GM18951 (cell line): ENCODE measurements around the gene DYNC1H1.

Experiments used
- POLR2A ChIP-seq: IDR thresholded peaks from 4 replicates; pipeline ENCODE4 v1.6.1; 2011; ENCODE audit warnings: mild to moderate bottlenecking; ENCODE audit not compliant: insufficient read length, insufficient read depth; ENCODE audit errors: extremely low read depth
- in situ Hi-C: fragments of 300-500 bp; cut with MboI; formaldehyde crosslinking; loops from one replicate; pipeline ENCODE4 v1.12.0; 2022; ENCODE audit warnings: low sequenced_read_pairs, mixed read lengths, inconsistent platforms; ENCODE audit not compliant: unreplicated experiment

DYNC1H1 gene

DNA sequence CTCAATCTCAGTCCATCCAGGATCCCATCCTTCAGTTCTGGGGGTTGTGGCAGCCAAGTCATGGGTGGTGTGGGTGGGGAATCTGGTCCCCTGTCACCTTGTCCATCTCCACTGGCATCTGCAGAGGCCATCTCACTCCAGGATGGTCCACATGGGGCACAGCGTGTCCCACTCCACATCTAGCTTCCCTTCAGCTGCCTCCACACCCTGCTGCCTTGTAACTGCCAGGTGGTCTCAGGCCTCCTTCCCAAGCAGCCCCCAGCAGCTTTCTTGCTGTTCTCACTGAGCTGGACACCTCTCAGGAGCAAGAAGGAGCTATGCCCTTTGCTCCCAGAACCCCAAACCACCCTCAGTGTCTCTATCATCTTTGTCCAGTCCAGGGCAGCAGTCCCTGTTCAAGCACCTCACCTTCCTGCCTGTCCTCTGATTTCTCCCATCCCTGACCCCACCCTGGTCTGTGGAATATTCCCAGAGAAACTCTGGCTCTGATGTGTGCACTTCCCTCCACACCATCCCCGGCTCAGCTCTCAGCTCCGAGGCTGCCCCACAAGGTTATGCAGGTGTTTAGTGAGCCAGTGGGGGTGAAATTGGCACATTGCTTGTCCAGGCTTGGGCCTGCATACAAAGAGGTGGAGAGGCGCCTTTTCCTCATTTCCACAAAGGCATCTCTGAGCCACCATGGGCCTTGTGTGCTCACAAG lies 13.7 kb upstream of the DYNC1H1 start:
- in situ Hi-C loops: no loop called here

DNA sequence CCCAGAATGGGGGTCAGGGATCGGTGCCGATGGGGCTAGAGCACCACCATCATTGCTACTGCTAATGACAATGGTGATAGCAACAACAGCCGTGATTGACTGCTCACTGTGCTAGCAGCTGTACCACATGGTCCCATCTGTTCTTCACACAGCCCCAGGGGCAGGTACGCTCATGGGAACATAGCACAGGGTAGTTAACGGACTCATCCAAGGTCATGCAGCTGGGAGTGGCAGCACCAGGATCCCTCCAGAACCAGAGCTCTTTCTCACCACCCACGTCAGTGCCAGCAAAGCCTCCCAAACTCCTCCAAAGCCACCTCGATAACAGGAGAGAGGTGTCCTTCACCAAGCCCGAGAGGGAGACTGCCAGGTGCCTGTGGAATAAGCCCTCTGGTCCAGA lies 11.2 kb upstream of the DYNC1H1 start:
- TF ChIP-seq POLR2A: no peak
- in situ Hi-C loops: no loop called here

More for the DNA sequence above, 13.7 kb upstream of the DYNC1H1 start:
- TF ChIP-seq POLR2A: no peak

DNA sequence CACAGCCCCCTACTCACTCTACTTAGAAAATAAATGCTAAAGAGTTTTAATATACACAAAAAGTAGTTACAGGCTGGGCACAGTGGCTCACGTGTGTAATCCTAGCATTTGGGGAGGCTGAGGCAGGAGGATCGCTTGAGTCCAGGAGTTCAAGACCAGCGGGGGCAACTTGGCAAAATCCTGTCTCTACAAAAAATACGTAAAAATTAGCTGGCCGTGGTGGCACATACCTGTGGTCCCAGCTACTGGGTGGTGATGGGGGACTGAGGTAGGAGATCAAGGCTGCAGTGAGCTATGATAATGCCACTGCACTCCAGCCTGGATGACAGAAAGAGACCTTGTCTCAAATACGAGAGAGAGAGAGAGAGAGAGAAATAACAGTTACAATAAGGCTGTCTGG lies 9.9 kb upstream of the DYNC1H1 start:
- no peak for TF ChIP-seq POLR2A
- in situ Hi-C loops: no loop called here

DNA sequence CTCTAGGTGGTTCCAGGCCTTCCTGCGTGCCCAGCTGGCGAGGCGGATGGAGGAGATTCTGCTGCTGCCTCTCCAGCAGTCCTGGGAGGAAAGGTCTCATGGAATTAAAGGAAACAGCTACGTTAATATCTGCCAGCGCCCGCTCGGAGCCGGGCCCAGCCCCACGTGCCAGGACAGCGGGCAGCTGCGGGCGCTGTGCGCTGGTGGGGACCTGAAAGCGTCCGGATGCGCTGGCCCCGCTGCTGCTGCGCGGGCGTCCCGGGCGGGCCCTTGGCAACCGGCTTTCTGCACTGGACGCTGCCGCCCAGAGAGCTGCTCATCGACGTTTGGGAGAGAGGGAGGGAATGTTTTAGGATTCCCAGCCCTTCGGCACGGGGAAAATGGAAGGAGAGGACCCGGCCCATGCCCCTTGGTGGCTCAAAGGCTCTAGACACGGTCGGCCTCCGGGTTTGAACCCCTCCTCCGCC lies 8.6 kb upstream of the DYNC1H1 start:
- TF ChIP-seq POLR2A: no peak
- in situ Hi-C loops: no loop called here

DNA sequence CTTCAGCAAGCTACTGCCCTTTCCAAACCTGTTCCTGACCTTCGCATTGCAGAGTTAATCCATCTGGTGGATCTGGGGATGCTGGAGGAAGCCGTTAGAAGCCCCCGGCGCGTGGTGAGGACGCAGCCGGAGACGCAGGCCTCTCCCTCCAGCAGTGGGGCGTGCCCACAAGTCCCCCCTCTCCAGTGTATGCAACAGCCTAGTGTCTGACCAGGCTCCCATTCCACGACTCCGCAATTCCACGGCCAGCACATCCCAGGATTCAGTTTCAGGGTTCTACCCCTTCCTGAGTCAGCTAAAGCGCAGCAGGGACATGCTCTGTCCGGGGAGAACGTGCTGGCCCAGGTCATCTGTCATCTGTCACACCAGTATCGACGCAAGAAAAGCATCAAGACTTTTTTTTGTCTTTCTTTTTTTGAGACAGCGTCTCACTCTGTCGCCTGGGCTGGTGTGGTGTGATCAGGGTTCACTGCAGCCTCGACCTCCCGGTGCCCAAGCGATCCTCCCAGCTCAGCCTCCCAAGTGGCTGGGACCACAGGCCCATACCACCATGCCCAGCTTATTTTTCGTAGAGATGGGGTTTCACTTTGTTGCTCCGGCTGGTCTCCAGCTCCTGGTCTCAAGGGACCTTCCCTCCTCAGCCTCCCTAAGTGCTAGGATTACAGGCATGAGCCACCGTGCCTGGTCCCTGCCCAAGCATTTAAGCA lies 8.0 kb upstream of the DYNC1H1 start:
- in situ Hi-C loops: no loop called here
- TF ChIP-seq POLR2A: no peak

DNA sequence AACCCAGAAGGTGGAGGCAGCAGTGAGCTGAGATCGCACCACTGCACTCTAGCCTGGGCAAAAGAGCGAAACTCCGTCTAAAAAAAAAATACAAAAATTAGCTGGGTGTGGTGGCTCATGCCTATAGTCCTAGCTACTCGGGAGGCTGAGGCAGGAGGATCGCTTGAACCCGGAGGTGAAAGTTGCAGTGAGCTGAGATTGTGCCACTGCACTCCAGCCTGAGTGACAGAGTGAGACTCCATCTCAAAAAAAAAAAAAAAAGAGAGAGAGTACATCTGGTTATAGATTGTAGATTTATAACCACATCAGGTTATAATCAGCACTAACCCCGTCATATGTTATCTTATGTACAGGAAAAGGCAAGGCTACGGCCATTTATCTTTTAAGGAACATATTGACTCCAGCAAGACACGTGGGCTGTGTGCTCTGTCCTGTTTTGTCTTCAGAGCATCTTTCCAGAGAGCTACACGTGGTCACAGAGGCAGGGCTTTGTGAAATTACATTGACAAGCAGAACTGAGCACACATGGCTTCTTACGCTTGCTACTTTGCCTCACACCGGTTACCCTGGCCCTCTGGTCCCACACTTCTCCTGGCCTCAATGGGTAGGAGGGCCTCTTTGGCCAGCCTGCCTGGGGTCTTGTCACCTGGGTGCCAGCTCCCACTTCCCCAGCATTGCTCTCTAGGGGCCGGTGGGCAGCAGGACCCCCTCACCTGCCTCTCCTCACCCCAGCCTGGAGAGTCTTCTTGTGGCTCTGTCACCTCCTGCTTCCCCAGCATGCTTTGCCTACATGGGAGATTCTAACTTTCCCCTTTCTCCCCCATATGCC lies 6.8 kb upstream of the DYNC1H1 start:
- in situ Hi-C loops: no loop called here

DNA sequence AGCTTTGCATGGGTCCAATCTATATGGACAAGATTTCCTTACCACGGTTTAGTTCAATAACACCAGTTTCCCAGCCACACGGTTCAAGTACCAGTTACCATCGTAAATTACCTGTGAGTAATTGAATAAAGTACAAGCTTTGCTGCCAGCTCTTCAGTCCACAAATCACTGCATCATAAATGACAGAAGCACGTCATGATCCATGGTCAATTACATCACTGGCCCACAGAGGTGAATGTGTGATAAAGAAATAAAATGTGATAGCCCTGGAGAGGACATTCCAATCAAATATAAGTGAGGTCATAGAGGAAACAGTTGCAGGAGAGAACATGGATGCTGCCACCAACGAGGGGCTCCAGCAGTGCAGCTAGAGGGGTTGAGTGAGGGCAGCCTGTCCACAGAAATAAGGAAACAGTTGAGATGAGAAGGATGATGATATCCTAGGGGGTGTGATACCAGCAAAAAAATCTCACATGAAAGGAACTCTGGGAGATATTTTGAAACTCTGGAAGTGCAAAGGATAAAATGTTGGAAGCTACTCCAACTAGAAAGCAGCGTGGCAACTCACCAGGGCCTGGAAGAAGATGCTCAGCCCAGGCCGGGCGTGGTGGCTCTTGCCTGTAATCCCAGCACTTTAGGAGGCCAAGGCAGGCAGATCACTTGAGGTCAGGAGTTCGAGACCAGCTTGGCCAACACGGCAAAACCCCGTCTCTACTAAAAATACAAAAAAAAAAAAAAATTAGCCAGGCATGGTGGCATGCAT lies 5.8 kb upstream of the DYNC1H1 start:
- in situ Hi-C loops: no loop called here

More for the DNA sequence above, 6.8 kb upstream of the DYNC1H1 start:
- no peak for TF ChIP-seq POLR2A

DNA sequence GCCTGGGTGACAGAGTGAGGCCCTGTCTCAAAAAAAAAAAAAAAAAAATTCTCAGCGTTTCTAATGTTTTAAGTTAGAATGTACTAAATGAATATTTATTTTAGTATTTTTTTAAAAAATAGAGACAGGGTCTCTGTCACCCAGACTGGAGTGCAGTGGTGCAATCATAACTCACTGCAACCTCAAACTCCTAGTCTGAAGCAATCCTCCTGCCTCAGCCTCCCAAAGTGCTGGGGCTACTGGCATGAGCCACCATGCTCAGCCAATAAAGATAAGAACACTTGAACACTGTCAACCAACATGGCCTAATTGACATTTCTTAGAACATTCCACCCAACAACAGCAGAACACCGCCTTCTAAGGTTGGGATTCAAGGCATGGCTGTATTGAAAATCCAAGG lies 5.1 kb upstream of the DYNC1H1 start:
- TF ChIP-seq POLR2A: no peak

More for the DNA sequence above, 5.8 kb upstream of the DYNC1H1 start:
- no peak for TF ChIP-seq POLR2A

DNA sequence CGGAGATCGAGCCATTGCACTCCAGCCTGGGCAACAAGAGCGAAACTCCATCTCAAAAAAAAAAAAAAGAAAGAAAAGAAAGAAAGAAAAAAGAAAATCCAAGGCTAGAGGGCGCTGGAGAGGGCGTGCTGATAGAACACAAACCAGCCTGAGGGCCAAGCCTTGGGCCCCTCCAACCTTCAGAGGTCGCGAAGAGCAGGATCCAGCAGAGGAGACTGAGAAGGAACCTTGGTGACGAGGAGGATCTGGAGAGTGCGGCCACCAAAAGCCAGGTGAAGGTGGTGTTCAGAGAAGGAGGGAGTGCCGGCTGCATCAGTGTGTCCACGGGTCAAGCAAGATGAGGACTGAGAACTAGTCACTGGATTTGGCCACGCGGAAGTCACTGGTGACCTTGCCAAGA lies 4.1 kb upstream of the DYNC1H1 start:
- in situ Hi-C loops: loop anchor here (10.0 kb wide), 1 partner anchor 355 kb away; the partner anchor contains the start of gene ZNF839
- TF ChIP-seq POLR2A: no peak

More for the DNA sequence above, 5.1 kb upstream of the DYNC1H1 start:
- in situ Hi-C loops: no loop called here

DNA sequence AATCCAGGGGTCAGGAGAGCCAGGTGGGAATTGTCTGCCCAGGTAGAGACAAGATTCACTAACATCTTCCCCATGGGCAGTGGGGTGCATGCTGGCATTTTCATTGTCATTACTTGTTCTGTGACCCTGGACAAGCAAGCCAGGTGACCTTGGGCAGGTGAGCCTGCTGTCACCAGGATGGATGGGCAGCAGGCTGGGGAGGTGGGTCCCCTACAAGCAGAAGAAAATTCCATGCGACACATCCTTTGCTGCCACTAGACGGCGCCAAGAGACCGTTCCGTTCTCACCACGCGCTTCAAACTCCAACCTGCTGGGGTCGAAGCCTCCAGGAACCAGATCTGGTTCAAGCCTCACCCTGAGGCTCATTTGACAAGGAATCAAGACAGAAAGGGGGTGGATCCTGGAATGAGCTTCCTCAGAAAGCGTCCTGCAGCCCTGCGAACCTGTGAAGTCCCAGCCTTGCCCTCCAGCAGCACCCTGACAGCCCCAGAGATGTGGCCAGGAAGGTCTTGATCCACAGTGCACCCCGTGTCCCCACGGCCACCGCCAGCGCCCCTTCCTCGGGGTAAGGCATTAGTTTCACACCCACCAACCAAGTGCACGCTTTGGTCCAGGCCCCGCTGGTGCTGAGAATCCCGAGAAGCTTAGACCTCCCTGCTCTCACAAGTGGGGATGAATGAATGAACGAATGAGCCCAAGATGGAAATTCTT lies 3.2 kb upstream of the DYNC1H1 start:
- in situ Hi-C loops: loop anchor here (10.0 kb wide), 1 partner anchor 354 kb away; the partner anchor contains the start of gene ZNF839
- TF ChIP-seq POLR2A: no peak

DNA sequence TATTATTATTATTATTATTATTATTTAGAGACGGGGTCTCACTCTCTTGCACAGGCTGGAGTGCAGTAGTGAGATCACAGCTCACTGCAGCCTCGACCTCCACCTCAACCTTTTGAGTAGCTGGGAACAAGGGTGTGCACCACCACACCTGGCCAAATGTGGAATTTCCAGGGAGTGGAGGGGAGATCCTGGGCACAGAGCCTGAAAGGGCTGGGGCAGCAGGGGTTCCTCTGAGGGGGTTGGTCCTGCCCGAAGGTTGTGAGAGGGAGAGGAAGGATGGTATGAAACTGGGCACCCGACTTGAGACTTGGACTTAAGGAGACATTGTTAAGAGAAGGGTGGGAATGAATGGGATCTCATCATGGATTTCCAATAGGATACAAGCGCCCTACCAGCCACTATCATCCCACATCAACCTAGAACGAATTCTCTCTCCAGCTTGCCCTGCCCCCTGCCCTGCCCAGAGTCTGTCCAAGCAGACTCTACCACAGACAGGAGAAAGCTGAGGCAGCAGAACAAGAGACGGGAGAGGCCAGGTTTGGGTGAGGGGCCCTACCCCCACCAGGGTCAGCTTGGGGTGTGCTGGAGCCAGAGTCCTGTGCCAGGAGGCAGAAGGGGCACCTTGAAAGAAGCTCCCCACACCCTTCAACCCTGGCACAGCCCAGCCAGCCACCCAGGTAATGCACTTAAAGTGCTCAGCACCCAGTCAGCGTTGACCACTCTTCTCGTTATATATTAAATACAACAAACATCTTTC lies 2.4 kb upstream of the DYNC1H1 start:
- TF ChIP-seq POLR2A: no peak
- in situ Hi-C loops: loop anchor here (10.0 kb wide), 1 partner anchor 353 kb away; the partner anchor contains the start of gene ZNF839

DNA sequence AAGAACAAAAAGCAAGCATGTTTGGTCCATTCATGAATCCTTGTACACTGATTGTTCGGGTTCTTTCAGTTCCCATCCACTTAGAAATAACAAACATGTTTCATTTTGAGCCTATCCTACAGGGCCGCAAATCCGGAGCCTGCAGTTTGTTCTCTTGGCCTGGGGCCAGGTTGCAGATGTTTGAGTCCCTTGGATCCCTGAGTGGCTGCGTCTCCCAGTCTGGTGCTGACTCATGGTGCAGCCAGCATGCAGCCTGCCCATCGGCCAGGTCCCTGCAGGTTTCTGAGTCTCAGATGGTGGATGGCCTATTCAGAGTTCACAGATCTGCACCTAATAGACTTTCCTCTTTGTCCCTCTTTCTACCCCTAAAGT lies 1.9 kb upstream of the DYNC1H1 start:
- in situ Hi-C loops: loop anchor here (10.0 kb wide), 1 partner anchor 352 kb away; the partner anchor contains the start of gene ZNF839
- TF ChIP-seq POLR2A: no peak
